ENCODE data around the gene TFCP2.

TFCP2 gene

DNA sequence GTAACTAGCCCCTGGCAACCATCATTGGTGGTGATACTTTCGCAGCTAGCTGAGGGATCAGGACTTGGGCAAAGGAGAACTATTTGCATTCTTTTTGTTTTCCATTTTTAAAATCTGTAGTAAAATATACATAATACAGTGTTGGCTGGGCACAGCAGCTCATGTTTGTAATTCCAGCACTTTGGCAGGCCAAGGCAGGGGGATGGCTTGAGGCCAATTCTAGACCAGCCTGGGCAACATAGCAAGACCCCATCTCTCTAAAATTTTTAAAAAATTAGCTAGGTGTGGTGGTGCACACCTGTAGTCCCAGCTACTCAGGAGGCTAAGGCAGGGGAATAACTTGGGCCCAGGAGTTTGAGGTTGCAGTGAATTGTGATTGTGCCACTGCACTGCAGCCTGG is 20.0 kb downstream of the TFCP2 start:
- no peak for DNase-seq

DNA sequence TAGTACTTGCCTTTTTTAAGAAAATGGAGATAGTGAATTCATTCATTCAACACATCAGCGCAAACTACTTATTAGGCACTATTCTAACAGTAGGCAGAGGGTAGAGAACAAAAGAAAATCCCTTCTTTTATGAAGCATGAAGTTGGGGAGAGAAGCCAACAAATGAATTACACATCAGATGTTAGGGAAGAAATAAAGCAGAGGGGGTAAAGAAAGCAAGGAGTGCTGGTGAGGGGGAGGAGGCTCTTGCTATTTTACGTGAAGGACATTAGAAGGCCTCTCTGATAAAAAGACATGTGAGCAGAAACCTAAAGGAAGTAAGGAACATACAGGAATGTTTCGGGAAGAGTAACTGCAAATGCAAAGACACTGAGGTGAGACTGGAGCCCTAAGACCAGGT is 22.2 kb downstream of the TFCP2 start:
- no peak for DNase-seq

DNA sequence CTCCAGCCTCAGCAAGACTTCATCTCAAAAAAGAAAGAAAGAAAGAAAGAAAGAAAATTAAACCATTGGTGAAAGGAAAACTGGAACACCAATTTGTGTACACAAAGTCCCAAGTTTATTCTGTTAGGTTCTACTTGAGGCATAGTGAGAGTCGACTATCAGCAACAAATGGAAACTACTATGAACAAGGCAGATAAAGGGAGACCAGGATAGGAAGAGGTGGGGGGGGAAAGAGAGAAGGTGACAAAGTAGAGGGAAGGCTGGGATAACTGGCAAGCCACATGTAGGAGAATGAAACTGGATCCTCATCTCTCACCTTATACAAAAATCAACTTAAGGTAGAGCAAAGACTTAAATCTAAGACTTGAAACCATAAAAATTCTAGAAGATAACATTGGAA is 25.6 kb downstream of the TFCP2 start:
- no peak for DNase-seq

DNA sequence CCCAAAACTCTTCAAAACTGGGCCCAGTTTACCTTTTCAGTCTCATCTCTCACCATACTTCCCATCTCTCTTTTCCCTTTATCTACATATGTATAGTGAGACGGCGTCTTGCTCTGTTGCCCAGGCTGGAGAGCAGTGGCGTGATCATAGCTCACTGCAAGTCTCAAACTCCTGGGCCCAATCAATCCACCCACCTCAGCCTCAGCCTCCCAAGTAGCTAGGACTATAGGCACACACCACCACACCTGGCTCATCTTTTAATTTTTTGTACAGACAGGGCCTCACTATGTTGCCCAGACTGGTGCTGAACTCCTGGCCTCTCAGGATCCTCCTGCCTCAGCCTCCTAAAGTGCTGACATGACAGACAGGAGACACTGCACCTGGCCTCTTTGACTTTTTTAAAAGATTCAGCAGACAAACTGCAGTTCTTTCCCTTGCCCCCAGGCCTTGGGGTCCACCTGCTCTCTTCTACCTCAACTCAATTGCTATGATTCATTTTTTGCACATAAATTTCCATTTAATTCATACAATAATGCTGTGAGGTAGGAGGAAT is 33.6 kb downstream of the TFCP2 start:
- no peak for DNase-seq

DNA sequence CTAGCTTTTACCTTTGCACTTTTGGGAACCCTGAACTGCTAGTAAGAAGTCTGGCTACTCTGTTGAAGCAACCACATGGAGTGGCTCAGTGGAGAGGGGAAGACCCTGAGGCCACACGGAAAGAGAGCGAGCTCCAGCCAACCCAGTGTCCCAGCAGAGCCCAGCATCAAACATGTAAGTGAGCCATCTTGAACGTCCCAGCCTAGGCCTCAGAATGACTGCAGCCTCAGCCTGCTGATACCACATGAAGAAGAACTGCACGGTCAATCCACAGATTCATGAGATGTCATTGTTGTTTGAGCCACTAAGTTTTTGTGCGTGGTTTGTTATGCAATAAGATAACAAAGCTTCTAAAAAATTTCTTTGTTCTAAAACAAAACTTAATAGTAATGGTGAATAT is 40.2 kb downstream of the TFCP2 start:
- DNase-seq, result no peak

DNA sequence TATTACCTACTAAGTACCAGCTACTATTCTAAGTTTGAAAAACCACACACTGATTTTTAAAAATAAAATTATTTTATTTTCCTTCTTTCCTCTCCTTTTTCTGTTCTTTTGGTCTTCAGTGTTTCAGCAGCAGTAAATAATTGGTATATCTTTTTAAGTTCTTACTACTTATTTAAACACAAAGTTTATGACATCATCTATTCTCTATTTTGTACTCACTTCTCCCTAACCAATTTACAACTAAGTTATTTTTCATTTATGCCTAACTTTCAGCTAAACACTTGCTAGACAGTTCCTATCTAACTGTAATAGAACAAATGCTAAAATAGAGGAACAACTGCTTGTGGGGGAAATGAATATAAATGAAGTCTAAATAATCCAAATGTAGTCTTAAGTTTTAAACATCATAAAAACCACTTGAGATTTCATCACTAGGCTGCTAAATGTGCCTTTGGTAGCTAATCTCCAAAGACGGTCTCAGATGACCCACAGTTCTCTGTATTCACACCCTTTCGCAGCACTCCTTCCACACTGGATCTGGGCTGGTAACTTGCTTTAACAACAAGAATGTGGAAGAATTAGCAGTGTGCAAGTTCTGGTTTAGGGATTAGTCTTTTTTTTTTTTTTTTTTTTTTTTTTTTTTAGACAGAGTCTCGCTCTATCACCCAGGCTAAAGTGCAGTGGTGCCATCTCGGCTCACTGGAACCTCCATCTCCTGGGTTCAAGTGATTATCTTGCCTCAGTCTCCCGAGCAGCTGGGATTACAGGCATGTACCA is 41.0 kb downstream of the TFCP2 start:
- no peak for DNase-seq

DNA sequence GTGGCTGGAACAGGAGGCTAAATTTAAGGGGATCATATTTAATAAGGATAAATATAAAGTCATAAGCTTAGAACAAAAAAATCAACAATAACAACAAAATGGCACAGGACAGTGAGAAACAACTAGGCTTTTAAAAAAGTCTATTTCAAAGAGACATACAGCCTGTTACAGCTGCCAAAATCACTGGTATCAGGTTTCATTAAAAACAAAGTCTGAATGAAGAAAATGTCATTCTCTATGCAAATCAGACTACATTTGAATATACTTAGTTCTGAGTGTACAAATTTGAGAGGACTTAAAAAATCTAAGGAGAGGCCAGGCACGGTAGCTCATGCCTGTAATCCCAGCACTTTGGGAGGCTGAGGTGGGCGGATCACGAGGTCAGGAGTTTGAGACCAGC is 44.0 kb downstream of the TFCP2 start:
- no peak for DNase-seq

DNA sequence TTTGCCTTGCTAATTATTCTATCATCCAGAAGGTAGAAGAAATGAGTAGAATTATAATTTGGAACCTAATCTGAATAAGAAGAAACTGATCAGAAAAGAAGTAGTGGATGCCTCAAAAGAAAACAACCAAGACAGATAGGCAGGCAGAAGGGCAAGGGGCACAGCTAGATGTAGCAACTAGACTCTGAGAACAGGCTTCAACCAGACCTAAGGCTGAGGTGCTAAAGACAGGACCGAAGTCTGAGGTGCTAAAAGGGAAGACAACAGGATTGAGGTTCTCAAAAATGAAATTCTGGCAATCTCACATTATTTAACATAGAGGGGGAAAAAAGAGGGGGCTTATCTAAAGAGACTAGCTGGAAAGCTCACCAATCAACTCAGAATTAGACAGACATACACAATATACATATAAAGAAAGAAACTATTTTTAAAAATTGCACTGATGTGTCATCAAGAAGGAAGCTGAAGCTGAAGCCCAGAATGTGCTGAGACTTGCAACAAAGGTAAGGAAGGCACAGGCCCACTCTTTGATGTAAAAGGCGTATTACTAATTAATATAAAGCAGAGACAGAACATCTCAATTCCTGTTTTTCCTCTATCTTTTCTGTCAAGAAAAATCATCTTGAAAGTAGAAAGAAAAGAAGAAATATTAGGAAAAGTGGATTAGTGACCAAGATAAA is 45.7 kb downstream of the TFCP2 start:
- DNase-seq, result no peak

DNA sequence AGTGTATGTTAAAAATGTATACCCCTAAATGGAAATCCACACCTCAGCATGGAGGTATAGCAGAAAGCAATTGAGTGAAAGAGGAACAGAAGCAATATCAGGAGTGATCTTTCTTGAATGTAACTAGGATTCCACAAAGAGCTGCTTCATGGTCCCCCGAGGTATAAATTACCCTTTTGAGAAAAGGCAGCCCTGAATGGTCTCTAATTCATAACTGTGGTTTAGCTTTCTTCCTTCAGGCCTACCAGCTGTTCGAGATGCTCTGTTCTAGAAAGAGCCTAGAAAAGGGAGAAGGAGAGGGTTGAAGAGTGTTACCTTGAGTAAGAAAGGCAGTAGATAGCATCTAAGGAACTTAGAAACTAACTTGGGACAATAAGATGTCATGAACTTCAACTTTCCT is 46.6 kb downstream of the TFCP2 start:
- DNase-seq, result no peak

DNA sequence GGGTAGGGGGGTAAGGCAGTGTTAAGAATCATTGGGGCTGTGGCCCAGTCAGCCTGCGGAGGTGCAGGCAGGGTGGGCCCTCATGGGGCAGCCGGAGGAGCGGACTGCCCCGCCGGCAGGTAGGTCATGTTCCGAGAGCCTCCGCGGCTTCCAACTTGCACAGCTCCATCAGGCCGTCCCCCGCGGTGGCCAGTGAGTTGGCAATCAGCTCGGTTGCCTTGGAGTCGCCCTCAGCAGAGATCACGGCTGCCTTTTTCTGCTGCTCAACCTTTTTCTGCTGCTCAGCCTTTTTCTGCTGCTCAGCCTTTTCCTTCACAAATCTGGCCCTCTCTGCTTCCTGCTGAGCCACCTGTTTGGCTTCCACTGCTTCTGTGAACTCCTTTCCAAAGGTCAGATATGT is 48.4 kb downstream of the TFCP2 start:
- DNase-seq, result no peak

DNA sequence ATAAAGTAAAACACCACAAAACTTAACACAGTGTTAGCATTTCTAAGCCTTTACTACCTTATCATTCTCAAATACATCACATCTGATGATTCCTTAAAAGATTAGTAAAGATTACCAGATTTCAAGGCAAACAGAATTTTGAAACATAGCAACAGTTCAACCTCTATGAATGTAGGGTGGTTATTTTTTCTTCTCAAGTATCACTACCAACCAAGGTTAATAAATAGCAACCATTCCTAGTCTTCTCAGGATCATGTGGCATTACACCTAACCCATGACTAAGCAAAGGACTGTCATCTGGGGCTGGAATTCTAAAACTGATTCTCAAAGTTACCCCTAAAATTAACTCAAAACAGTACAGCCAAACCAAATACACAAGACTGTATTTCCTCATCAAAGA is 50.1 kb downstream of the TFCP2 start:
- no peak for DNase-seq

DNA sequence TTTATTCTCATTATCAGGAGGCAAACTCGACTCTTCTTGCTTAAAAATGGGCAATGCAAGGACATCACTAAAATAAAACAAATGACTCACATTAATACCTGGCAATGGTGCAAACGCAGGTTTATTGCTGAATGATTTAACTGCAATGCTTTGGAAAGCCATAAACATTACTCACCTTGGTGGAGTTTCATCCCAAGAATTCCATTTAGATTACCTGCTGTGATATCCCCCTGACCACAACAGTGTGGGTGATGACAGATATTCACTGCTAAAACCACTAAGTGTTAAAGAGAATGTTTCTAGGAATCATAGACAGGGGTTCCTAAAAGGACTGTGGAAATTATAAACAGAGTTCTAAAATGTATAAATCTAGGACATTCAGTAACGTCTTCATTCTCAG is 54.2 kb downstream of the TFCP2 start:
- no peak for DNase-seq

DNA sequence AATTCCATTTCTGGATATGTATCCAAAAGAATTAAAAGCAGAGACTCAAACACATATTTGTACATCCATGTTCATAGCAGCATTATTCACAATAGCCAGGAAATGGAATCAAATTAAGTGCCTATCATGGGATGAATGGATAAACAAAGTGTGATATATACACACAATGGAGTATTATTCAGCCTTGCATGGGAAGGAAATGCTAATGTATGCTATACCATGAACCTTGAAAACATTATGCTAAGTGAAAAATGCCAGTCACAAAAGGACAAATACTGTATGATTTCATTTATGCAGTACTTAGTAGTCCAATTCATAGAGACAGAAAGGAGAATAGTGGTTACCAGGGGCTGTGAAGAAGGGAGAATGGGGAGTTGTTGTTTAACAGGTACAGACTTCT is 57.4 kb downstream of the TFCP2 start:
- no peak for DNase-seq

DNA sequence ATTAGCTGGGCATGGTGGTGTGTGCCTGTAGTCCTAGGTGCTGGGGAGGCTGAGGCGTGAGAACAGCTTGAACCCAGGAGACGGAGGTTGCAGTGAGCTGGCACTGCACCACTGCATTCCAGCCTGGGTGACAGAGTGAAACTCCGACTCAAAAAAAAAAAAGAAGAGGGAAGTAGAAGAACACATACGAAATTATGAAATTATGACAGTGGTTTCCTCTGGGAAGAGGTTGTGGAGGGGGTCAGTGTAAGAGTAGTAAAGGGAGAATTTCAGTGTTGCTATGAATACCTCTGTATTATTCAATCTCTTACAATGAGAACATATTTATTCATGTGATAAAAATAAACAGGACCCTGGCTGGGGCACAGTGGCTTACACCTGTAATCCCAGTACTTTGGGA is 64.8 kb downstream of the TFCP2 start:
- DNase-seq, result no peak

DNA sequence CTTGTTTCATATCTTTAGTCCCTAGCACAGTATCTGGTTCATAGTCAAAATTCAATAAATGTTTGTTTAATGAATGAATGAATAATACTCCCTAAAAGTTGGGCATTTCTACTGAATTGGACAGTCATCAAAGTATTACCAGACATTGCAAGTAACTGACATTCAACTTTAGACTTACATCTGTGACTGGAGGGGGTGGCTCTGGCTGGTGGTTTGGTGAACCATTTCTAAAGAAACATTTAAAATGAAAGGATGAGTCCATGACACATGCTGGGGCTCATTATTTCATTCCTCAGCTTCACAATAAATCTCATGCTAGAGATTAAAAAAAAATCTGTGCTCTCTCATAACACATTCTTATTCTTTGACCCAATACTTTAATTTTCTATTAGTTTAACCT is 69.0 kb downstream of the TFCP2 start:
- no peak for DNase-seq

DNA sequence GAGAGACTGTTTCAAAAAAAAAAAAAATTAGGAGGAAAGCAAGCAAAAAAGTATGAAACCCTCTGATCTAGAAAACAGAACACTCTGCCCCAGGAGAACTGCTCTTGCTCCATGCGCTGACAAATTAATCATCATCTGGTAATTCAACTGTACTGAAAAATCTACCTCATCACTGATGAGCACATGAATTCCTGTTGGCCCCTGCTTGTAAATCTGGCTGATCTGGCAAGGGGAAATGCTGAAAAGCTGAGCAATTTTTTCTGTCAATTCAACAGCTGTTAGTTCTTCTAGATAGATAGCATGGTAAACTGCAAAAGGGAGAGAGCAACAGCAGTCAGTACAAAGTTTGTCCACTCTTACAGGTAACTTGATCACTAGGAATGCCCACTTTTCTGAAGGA is 74.3 kb downstream of the TFCP2 start:
- no peak for DNase-seq

DNA sequence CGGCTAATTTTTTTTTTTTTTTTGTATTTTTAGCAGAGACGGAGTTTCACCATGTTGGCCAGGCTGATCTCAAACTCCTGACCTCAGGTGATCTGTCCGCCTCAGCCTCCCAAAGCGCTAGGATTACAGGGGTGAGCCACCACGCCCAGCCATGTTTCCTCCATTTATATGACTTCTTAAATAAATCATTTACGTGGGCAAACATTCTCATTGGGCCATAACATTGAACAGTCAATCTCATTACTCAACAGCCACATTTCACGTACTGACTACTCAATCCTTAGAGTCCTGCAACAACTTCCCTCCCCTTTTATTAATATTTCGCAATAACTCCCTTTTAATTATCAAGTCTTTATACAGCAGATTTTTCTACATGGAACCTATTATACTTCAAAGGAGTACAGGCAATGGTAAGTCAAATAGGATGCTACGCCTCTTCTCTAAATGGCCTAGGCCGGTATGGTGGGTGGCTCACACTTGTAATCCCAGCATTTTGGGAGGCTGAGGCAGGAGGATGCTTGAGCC is 82.2 kb downstream of the TFCP2 start:
- DNase-seq, result no peak

DNA sequence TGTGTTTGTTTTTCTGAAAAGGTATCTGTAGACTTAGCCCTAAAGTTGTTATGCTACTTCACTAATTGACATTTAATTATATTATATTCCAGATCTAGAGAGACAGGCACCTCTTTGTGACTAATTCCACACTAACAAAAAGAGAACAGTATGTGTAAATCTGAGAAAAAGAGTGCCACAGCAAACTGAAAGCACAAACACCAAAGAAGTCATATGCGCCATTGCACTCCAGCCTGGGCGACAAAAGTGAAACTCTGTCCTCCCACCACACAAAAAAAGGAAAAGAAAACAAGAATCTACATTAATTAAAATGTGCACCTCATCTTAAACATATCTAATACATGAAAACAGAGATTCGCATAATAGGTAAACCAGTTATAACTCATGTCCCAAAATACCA is 85.1 kb downstream of the TFCP2 start:
- DNase-seq, result no peak

DNA sequence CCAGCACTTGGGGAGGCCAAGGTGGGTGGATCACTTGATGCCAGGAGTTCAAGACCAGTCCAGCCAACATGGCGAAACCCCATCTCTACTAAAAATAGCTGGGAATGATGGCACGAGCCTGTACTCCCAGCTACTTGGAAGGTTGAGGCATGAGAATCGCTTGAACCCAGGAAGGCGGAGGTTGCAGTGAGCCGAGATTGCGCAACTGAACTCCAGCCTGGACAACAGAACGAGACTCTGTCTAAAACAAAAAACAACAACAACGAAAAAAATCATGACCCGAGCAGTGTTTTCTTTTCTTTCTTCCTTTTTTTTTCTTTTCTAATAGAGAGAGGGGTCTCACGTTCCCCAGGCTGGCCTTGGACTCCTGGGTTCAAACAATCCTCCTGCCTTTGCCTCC is 86.0 kb downstream of the TFCP2 start:
- no peak for DNase-seq

DNA sequence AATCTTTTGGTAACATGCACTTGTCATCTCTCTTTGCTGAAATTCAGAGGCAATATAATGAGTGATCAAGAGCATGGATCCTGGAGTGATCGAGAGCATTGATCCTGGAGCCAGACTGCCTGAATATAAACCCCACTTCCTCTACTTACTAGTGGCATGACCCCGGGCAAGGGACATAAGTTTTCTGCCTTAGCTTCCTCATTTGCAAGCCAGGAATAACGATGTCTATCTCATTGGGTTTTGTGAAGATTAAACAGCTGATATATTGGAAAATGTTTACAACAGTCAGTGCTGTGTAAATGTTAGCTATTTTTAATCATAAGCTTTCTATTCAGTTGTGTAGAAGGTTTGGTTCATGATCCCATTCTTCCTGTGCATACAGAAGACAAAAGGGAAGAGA is 87.2 kb downstream of the TFCP2 start:
- no peak for DNase-seq

DNA sequence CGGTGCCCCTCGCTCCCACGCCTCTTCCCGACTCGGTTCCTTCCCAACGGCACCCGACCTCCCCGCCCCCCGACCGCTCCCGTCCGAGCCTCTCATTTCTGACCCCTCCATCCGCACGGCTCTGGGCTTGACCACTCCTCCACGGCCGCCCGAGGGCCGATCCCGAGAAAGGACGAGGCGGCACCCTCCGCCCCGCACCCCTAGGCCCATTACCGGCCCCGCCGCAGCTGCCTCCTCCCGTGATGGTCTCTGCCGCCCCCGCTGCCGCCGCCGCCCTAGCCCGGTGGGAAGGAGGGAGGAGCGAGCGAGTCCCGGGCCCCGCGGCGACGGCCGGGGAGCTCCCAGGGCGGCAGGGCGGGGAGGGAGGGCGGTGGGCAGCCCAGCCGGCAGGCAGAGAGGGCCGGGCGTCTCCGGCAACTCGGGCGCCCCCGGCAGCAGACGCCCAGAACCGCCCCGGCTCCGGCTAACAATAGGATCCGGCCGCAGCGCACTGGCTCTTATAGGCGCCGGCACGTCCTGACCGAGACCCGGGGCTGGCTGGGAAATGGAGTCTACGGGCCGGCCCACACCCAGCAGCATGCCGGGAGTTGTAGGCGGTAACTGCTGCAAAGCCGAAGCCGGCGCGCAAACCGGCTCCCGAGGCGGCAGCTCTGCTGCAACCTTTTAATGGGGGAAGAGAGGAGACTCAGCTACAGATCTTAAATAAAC is 89.7 kb downstream of the TFCP2 start, which contains the start of gene CSRNP2:
CSRNP2 (minus strand) TSS at position 471 of the 708 bp plus-strand sequence. CDS start 7,035 bp downstream, outside the sequence.
- peak; percentile 96 for DNase-seq

DNA sequence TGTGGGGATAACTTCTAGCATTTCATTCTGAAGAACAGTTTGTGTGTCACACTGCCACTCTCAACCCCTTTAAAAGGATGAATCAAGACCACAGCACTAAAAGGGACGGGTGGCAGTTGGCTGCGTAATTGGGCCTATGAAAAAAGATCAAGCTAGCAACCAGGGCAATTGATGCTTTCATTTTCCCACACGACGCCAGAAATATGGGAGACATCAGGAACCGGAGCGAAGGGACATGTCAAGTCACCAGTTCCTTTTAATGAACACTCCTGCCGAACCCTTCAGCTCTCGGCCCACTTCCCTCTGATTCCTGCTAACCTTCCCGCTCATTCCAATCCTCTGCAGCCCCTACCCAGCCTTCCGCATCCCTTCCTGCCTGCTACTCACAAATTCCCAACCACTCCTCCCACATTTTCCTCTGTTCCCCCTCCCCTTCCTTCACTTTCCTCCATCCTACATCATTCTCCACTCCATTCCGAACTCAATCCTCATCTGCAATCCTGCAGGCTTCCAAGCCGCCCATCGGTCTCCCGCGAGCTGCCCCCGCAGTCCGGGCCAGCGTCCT is 90.3 kb downstream of the TFCP2 start:
- no peak for DNase-seq

DNA sequence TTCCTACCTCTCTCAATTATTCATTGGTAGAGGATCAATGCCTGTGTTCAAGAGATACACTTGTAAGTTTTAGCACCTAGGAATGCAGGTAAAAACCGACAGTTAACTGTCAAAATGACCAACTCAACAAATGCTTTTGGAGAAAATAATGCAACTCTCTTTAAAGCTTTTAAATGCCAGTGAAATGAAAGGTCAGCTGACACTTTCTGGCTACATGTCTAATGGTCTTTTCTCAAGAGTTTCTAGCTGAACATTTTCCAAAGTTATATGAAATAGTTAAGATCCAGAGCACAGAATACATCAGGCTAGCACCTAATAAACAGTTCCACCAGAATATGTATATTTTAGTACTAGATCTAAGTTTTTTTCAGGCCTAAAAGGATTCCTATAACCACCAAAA is 91.5 kb downstream of the TFCP2 start:
- no peak for DNase-seq

Measured in CD4-positive, alpha-beta T cell treated with Interferon gamma for 1 hour (primary cell).